Activated gamma-delta T cell (primary cell): ENCODE data around the gene ASPSCR1.
A peak's percentile ranks its signal among the peaks of the same experiment; 100 is the strongest.

Source experiments
- DNase-seq: peaks from one replicate; lab custom pipeline; 2025; lab: John Stamatoyannopoulos, UW

ASPSCR1 gene

GRCh38 chr17:82055023-82055964, 77.9 kb downstream of the ASPSCR1 start:
- DNase-seq, result no peak

GRCh38 chr17:82055965-82056728, 78.7 kb downstream of the ASPSCR1 start:
- DNase-seq, result no peak

DNA sequence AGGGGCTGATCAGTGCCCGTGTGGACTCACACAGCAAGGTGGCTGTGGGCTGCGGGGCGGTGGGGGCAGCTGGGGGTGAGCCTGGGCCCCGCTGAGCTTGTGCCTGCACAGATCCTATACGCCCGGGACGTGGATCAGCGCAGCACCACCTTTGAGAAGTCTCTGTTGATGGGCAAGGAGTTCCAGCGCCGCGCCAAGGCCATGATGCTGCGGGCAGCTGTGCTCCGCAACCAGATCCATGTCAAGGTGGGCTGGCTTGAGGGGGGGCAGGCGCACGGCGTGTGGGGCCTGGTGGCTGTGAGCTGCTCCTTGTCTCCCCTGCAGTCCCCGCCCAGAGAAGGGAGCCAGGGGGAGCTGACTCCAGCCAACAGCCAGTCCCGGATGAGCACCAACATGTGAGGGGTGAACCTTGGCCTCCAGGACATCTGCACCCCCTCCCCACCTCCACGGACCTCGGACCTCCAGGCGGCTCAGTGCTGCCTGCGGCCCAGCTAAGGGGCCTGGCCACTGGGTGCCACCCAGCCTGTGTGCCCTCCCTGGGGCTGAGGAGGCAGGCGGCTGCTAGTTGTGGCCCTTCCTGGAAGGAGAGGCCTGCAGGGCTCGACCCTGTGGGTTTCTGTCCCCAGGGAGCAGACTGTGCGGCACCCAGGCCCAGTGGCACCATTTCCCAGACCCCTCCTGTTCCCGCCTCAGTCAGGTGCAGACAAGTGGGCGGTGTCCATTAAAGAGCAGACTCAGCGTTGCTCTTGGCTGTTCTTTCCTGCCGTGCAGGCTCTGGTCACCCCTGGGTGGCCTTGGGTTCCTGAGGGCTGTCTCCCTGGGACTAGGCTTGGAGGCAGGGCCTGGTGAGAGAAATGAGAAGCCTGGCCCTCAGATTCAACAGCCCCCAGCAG, 79.5 kb downstream of the ASPSCR1 start:
- no peak for DNase-seq

- no peak for DNase-seq
Observed at GRCh38 chr17:82058230-82058854, 80.9 kb downstream of the ASPSCR1 start.

DNA sequence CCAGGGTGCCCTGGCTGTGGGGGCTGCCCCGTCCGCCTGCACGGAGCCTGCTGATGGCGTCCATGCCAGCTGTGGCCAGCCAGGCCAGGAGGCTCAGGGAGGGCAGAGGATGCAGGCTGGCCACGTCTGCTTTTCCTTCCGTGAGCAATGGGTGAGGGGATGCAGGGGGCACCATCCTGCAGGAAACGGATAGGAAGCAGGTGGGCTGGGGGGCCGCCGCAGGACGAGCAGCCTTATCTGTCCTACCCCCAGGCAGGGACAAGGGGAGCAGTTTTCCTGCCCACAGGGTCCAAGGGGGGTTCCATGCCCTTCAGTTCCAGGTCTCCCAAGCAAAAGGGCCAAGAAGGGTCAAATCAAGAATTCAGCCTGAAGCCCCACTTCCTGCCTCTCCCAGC, 81.4 kb downstream of the ASPSCR1 start:
- no peak for DNase-seq

DNA sequence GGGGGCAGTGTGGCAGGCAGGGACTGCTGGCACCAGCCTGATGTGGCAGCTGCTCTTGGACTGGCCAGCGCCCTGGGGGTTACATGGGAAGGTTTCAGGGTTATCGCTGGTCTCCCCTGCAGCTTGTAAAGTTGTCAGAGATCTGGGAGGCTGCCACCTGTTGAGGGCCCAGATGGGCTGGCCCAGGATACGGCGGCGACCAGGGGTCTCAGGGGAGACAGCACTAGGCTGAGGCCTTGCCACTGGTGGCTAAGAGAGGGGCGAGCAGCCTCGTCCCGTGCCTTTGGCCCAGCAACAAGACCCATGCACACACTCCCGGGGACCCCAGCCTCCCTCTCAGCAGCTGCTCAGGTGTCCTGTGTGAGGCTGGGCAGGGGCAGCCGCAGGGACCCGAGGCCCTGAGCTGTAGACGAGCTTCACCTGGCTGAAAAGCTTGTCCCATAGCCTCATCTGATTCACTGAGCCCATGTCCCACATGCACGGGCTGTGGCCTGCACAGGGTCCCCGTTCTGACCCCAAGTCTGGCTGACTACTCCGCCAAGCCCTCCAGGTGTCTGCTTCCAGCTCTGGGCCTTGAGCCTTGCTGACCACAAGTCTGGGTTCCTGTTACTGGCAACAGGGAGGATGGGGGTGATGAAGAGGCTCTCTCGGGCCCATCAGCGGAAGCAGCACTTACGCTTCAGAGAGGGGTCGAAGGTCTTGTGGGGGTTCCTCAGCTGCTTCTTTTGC, 82.0 kb downstream of the ASPSCR1 start:
- DNase-seq, result no peak

GRCh38 chr17:82060001-82060380, 82.6 kb downstream of the ASPSCR1 start:
- DNase-seq, result no peak

DNA sequence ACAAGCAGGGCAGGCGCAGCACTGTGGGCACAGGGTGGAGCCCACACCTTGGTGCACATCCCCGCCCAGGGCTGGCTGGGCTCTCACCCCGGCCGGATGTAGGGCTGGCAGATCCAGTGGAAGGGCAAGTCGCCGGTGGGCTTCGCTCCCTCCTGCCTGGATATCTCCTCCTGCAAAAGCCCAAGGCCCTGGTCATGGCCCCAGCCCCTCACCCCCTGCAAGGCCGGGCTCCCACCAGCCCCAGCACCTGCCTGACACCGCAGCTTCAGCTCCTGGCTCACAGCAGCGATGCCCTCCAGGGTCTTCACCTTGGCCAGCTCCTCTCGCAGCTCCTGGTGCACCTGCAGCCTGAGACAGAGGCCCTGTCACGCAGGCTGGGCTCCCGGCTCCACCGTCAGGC, 83.2 kb downstream of the ASPSCR1 start:
- no peak for DNase-seq

GRCh38 chr17:82061047-82061925, 83.9 kb downstream of the ASPSCR1 start:
- DNase-seq, result no peak

GRCh38 chr17:82062076-82062983, 84.9 kb downstream of the ASPSCR1 start:
- no peak for DNase-seq

DNA sequence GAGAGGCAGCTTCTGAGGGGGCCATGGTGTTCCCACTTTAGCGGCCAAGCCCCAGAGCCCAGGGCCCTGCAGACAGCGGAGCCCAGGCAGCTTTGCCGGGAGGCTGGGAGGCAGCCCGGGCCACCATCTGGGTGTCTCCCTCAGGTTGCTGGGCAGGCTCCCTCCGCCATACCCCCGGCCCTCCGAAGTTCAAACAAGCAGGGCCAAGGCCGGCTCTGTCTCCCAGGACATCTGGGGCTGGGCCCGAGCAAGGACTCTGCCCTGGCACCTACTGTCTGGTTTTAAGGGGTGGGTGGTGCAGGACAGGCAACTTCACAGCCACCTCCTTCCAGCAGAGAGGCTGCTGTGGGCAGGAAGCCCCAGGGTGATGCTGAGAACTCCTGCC, 85.5 kb downstream of the ASPSCR1 start:
- no peak for DNase-seq

DNA sequence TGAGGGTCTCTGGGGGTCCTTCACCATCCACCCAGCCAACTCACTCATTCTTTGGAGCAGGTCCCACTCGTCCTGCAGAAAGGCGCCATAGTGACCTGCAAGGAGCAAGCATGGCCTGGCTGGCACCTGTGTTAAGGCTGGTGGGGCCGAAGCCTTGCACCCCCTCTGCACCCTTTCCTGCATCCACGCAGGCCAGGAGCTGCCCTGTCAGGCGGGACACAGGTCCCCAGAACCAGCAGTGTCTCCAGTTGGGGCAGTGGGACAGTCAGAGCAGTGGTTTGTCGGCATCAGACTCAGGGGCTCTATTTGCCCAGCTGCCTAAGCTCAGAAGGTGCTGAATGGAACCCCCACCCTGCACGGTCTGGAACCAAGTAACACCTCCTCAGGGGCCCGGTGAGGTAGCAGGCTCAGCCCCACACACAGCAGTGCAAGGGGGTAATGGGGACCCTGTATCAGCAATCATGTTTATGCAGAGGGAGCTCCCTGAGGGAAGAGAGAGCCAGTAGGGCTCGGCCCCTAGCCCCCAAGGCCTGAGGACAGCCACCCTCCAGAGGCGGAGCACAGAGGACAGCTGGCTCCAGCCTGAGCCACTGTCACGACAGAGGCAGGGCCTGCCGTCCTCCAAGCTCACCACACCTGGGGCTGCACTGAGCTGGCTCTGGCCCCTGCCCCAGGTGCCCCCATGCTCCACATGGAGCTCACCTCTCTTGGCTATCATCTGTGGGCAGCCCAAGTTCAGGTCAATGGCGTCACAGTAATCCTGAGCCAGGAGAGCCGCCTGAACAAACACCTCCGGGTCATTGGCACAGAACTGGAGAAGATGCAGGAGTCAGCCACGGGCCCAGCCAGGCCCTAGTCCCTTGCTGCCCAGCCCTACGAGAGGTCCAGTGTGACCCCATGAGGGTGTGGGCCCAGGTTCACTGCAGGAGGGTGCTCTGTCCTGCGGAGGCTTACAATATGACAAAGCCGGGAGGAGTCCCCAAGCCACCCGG, 86.3 kb downstream of the ASPSCR1 start:
- no peak for DNase-seq

- no peak for DNase-seq
Observed at GRCh38 chr17:82064433-82065192, 87.2 kb downstream of the ASPSCR1 start.

DNA sequence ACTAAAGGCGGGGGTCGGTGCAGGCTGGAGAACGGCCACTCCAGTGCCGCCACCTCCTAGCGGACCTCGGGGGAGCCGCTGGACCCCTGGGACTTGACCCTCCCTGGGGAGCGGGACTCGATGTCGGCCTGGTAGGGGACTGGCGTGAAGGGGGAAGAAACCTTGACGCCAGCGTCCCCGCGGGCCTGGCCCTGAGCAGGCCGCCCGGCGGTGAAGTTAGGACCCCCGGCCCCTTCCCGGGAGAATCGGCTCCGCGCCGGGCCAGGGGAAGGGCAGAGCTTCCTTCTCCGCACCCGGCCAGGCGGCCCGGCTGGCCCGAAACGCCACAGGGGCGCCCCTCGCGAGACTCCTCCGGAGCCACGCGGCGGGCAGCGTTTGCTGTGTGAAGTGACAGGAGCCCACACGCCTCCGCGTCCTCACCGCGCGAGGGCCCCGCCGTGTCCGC, 87.8 kb downstream of the ASPSCR1 start:
- peak; percentile 37 for DNase-seq

- DNase-seq, result peak; percentile 54
Observed at GRCh38 chr17:82065638-82066303, 88.3 kb downstream of the ASPSCR1 start, which contains the start of gene DUS1L. TSS of gene DUS1L (minus strand) at chr17:82065804. CDS start at chr17:82065059, 745 bp downstream.
